ENCODE data around the gene SERINC2. TPM values are rescaled to one million over a fixed set of nuclear protein-coding genes. Genes with fewer than 3 reads are reported as not detected.

Gene SERINC2
- polyA plus RNA-seq, 2 of the 4 experiments (the other 2 are of a cell fraction), result 6.0 to 16.3 TPM

DNA sequence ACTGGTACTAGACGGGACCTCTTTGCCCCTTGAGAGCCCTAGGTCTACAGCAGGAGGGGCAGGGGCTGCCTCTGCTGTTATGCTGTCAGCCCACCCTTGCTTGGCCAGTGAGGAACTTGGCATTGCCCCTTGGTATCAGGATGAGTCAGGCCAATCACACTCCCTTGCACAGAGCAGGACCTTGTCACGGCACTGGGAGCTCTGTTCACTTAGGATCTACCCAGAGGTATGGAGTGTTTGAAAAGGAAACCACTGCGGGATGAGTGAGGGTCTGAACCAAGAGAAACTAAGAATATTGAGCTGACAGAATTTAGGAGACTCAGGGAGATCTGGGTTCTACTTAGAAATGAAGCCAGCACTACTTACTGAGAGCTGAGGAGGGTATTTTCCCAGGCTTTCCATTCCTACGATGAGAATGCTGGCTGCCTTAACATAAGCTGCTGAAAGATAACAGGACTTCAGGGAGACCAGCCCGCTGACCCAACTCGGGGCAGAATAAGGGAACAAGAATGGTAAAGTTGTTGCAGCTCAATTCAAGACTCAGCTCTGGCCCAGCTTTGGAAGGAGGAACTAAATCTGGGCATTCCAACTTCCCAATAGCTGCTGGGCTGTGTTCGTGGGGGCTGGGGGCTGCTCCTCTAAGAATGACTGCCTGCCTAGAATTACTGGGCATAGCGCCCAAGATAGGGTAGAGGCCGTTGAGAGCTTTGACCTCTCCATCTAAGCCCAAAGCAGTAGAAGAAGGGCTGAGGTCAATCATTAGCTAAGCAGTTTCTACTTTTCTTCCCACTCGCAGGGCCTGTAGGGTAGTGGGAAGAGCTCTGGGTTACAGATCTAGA lies 41.7 kb upstream of the SERINC2 start:
- no peak overlapping the region for H3K27ac ChIP-seq
- whole genome bisulfite sequencing (ENCODE audit: missing lambda C conversion rate), result 74% methylated on average over 10 of the region's 10 CpGs
- no peak overlapping the region for H3K4me2 ChIP-seq
- H3K4me1 ChIP-seq, result no peaks in the 10 kb centered on the region; the same call in 2 of the 3 replicates
- ChIA-PET CTCF (interaction anchor here (1.1 to 2.7 kb wide), 4 partner anchors 23 to 52 kb away, joined by 3 to 9 read pairs (median 6); no protein-coding TSS in a partner anchor), POLR2A (no interaction called here)
- ATAC-seq (no peak), FAIRE-seq (no peak), DNase-seq (ENCODE audit: low read depth in 1 of 2, low spot score in 1 of 2) (no peak)
- H3K4me3 ChIP-seq, result no peak overlapping the region
- TF ChIP-seq PHF8 (IDR thresholded peaks at IDR 0.05; ENCODE audit: borderline replicate concordance, low read depth), result no peak
- no peak for TF ChIP-seq EP300 (IDR thresholded peaks at IDR 0.05)
- no peak for TF ChIP-seq MAZ (IDR thresholded peaks at IDR 0.05; ENCODE audit: borderline replicate concordance, low read depth, low read length)
- TF ChIP-seq, protein P1, sequence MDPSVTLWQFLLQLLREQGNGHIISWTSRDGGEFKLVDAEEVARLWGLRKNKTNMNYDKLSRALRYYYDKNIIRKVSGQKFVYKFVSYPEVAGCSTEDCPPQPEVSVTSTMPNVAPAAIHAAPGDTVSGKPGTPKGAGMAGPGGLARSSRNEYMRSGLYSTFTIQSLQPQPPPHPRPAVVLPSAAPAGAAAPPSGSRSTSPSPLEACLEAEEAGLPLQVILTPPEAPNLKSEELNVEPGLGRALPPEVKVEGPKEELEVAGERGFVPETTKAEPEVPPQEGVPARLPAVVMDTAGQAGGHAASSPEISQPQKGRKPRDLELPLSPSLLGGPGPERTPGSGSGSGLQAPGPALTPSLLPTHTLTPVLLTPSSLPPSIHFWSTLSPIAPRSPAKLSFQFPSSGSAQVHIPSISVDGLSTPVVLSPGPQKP (IDR thresholded peaks at IDR 0.05; ENCODE audit: low read depth, low read length), result no peak
- TF ChIP-seq ZNF302 (CRISPR knock-in tag; IDR thresholded peaks at IDR 0.05), result no peak
- no peak for TF ChIP-seq CBX8 (IDR thresholded peaks at IDR 0.05)
- no peak for TF ChIP-seq CHD2 (IDR thresholded peaks at IDR 0.05; ENCODE audit: low read length, partially characterized antibody)
- TF ChIP-seq RFX5 (IDR thresholded peaks at IDR 0.05), result no peak
- TF ChIP-seq NFE2L2 (conservative IDR thresholded peaks at IDR 0.05; ENCODE audit: low read length), result no peak
- no peak for TF ChIP-seq ZC3H11A (IDR thresholded peaks at IDR 0.05)
- no peak for TF ChIP-seq RARB (CRISPR knock-in tag; IDR thresholded peaks at IDR 0.05)
- TF ChIP-seq, protein P2, sequence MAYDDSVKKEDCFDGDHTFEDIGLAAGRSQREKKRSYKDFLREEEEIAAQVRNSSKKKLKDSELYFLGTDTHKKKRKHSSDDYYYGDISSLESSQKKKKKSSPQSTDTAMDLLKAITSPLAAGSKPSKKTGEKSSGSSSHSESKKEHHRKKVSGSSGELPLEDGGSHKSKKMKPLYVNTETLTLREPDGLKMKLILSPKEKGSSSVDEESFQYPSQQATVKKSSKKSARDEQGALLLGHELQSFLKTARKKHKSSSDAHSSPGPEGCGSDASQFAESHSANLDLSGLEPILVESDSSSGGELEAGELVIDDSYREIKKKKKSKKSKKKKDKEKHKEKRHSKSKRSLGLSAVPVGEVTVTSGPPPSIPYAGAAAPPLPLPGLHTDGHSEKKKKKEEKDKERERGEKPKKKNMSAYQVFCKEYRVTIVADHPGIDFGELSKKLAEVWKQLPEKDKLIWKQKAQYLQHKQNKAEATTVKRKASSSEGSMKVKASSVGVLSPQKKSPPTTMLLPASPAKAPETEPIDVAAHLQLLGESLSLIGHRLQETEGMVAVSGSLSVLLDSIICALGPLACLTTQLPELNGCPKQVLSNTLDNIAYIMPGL (CRISPR knock-in tag; IDR thresholded peaks at IDR 0.05; ENCODE audit: borderline replicate concordance), result no peak
- TF ChIP-seq CEBPB (IDR thresholded peaks at IDR 0.05), result no peak
- TF ChIP-seq, protein P3, sequence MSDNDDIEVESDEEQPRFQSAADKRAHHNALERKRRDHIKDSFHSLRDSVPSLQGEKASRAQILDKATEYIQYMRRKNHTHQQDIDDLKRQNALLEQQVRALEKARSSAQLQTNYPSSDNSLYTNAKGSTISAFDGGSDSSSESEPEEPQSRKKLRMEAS (IDR thresholded peaks at IDR 0.05), result no peak
- TF ChIP-seq HOXA7 (CRISPR knock-in tag; IDR thresholded peaks at IDR 0.05), result no peak
- TF ChIP-seq JUN (IDR thresholded peaks at IDR 0.05), result no peak
- no peak for TF ChIP-seq HOXB13 (CRISPR knock-in tag; IDR thresholded peaks at IDR 0.05; ENCODE audit: low read depth)
- H3K9me3 ChIP-seq, result no peaks in the 10 kb centered on the region

DNA sequence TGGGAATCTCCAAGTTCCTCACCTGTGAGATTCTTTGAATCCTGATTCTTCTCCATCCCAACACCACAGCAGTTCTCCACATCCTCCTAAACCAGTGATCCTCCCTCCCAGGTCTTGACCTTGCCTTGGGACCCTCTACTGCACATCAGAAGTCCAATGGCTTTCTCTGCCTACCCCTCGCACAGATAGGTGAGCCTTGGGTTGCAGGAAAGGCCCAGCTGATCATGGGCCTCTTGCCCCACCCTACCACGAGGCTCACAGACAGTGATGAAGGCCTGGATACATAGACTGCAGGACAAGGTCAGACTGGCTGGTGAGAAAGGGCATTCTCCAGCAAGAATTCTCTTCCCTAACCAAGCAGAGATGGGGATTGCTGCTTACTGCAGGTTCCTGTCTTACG lies 41.0 kb upstream of the SERINC2 start:
- DNase-seq (ENCODE audit: low read depth in 1 of 2, low spot score in 1 of 2), result no peak
- ATAC-seq, result no peak
- TF ChIP-seq HOXB5 (CRISPR knock-in tag; IDR thresholded peaks at IDR 0.05) (no peak), POLR2AphosphoS2 (conservative IDR thresholded peaks at IDR 0.05; ENCODE audit: low read length) (no peak), CEBPB (IDR thresholded peaks at IDR 0.05) (no peak), NR3C1 (IDR thresholded peaks at IDR 0.05) (no peak), ZFP36 (IDR thresholded peaks at IDR 0.05; ENCODE audit: borderline replicate concordance, partially characterized antibody) (no peak), HEYL (CRISPR knock-in tag; IDR thresholded peaks at IDR 0.05) (no peak), MAFK (IDR thresholded peaks at IDR 0.05; ENCODE audit: partially characterized antibody) (no peak), NFE2L2 (conservative IDR thresholded peaks at IDR 0.05; ENCODE audit: low read length) (no peak)
- TF ChIP-seq, protein P4, sequence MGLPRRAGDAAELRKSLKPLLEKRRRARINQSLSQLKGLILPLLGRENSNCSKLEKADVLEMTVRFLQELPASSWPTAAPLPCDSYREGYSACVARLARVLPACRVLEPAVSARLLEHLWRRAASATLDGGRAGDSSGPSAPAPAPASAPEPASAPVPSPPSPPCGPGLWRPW (IDR thresholded peaks at IDR 0.05), result no peak
- TF ChIP-seq, protein P5, sequence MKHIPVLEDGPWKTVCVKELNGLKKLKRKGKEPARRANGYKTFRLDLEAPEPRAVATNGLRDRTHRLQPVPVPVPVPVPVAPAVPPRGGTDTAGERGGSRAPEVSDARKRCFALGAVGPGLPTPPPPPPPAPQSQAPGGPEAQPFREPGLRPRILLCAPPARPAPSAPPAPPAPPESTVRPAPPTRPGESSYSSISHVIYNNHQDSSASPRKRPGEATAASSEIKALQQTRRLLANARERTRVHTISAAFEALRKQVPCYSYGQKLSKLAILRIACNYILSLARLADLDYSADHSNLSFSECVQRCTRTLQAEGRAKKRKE (CRISPR knock-in tag; IDR thresholded peaks at IDR 0.05; ENCODE audit: low read depth), result no peak
- Histone ChIP-seq H3K4me1 (peaks cover 6% of the 10 kb centered on the region), H3K9me3 (no peaks in the 10 kb centered on the region), H3K4me3 (no peak overlapping the region), H3K4me2 (no peak overlapping the region), H3K27ac (no peak overlapping the region)
- ChIA-PET CTCF (interaction anchor here (1.1 to 2.7 kb wide), 3 partner anchors 22 to 51 kb away, joined by 3 to 9 read pairs (median 3); no protein-coding TSS in a partner anchor), POLR2A (no interaction called here)
- FAIRE-seq, result no peak
- WGBS (ENCODE audit: missing lambda C conversion rate), result 77% methylated on average over 3 of the region's 3 CpGs
